Loucy (cell line): ENCODE data around the gene DNAH6.

Experiments used
- H2AFZ ChIP-seq: fragments of 200-600 bp; sonication (generic); 2 replicates; pipeline ENCODE4 v1.6.0; 2016; ENCODE audit warnings: antibody characterized with exemption, mild to moderate bottlenecking, low read length, moderate library complexity
- H3F3A ChIP-seq: fragments of 200-600 bp; 2 replicates; pipeline ENCODE4 v1.6.0; 2016; ENCODE audit warnings: antibody characterized with exemption, low read depth, mild to moderate bottlenecking
- H3K27me3 ChIP-seq: fragments of 200-600 bp; sonication (generic); 2 replicates; pipeline ENCODE4 v1.6.1; 2014; ENCODE audit warnings: low read length, mild to moderate bottlenecking; ENCODE audit not compliant: insufficient read depth, poor library complexity, severe bottlenecking
- H3K36me3 ChIP-seq: fragments of 200-600 bp; sonication (generic); 2 replicates; pipeline ENCODE4 v1.6.1; 2016; ENCODE audit warnings: low read length; ENCODE audit not compliant: insufficient read depth
- H3K4me1 ChIP-seq: fragments of 200-600 bp; sonication (generic); 2 replicates; pipeline ENCODE4 v1.5.1; 2014; ENCODE audit warnings: low read length, mild to moderate bottlenecking; ENCODE audit not compliant: insufficient read depth, poor library complexity, severe bottlenecking
- H3K4me2 ChIP-seq: fragments of 200-600 bp; sonication (generic); 2 replicates; pipeline ENCODE4 v1.6.0; 2014; ENCODE audit warnings: antibody characterized with exemption, low read length, low read depth, mild to moderate bottlenecking; ENCODE audit not compliant: poor library complexity, severe bottlenecking
- H3K4me3 ChIP-seq: fragments of 200-600 bp; sonication (generic); 2 replicates; pipeline ENCODE4 v1.5.1; 2014; ENCODE audit warnings: low read length, mild to moderate bottlenecking, mixed read lengths; ENCODE audit not compliant: poor library complexity, severe bottlenecking
- H3K79me2 ChIP-seq: fragments of 200-600 bp; sonication (generic); 2 replicates; pipeline ENCODE4 v1.6.1; 2014; ENCODE audit warnings: low read length; ENCODE audit not compliant: insufficient read depth
- H3K9ac ChIP-seq: fragments of 200-600 bp; sonication (generic); 2 replicates; pipeline ENCODE4 v1.6.0; 2014; ENCODE audit warnings: mild to moderate bottlenecking, low read depth, low read length, moderate library complexity; ENCODE audit not compliant: poor library complexity, severe bottlenecking
- H3K9me2 ChIP-seq: fragments of 200-600 bp; sonication (generic); replicated peaks from 2 replicates; pipeline ENCODE4 v1.6.1; 2016; ENCODE audit warnings: low read depth, low read length, mixed read lengths
- H3K9me3 ChIP-seq: fragments of 200-600 bp; sonication (generic); 2 replicates; pipeline ENCODE4 v1.6.1; 2014; ENCODE audit warnings: mild to moderate bottlenecking, antibody characterized with exemption, low read length, low read depth; ENCODE audit not compliant: insufficient read depth
- H4K20me1 ChIP-seq: fragments of 200-600 bp; sonication (generic); 2 replicates; pipeline ENCODE4 v1.6.0; 2014; ENCODE audit warnings: antibody characterized with exemption, low read length, mild to moderate bottlenecking; ENCODE audit not compliant: insufficient read depth, poor library complexity, severe bottlenecking
- CTCF ChIP-seq: fragments of 200-600 bp; sonication (generic); conservative IDR thresholded peaks from 2 replicates; pipeline ENCODE4 v1.5.1; 2014; ENCODE audit warnings: mild to moderate bottlenecking, antibody characterized with exemption, low read length
- EZH2phosphoT487 ChIP-seq: fragments of 200-600 bp; IDR thresholded peaks from 2 replicates; pipeline ENCODE4 v1.6.1; 2018; ENCODE audit warnings: antibody characterized with exemption, mild to moderate bottlenecking, moderate library complexity, borderline replicate concordance

DNAH6 gene

DNA sequence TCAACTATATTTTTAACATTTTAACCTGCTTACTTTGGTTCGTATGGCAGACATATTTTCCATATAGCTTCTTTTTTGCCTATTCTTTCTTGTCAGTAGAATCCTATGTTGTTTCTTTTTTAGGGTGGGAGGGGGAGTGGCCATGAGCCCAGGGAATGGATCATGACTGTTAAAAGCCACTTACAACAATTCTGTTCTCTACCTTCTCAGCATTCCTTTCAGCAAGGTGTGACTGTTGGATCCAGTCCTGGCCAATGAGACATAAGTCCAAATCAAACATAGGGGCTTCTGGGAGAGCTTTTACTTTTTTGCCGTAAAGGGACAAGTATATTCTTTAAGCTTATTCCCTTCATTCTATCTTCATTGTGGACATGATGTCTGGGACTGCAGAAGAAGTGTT, 25.0 kb upstream of the DNAH6 start:
- TF ChIP-seq CTCF (no peak), EZH2phosphoT487 (no peak)
- H3K9me2 ChIP-seq: no peaks in the 10 kb centered on the region
- H2AFZ ChIP-seq: no peak overlapping the region
- H3K27me3 ChIP-seq: no peaks in the 10 kb centered on the region
- no peak overlapping the region for H3K4me3 ChIP-seq
- no peaks in the 10 kb centered on the region for H3K9me3 ChIP-seq
- no peaks in the 10 kb centered on the region for H3K4me1 ChIP-seq
- no peak overlapping the region for H3K9ac ChIP-seq
- H3K4me2 ChIP-seq: no peak overlapping the region
- H3K36me3 ChIP-seq: no peaks in the 10 kb centered on the region
- H4K20me1 ChIP-seq: no peaks in the 10 kb centered on the region
- H3K79me2 ChIP-seq: no peaks in the 10 kb centered on the region
- H3F3A ChIP-seq: no peaks in the 10 kb centered on the region

DNA sequence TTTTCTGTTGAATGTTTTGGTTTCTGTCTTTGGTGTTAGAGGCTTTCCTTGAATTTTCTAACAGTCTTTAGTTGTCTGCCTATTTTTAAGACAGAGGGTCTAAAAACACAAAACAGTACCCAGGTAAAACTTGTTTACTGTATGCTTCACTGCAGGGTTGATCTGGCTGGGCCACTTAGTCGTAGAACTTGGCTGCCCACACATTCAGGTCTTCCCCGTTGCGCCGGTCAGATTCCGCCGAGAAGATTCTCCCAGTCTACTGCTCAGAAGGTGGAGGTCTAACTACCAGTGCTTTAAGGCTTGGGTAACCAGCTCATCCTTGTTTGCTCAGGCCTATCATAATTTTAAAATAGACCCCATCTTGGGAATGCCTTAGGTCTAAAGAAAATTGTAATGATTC, 24.6 kb upstream of the DNAH6 start:
- no peaks in the 10 kb centered on the region for H3F3A ChIP-seq
- H2AFZ ChIP-seq: no peak overlapping the region
- H3K4me2 ChIP-seq: no peak overlapping the region

DNA sequence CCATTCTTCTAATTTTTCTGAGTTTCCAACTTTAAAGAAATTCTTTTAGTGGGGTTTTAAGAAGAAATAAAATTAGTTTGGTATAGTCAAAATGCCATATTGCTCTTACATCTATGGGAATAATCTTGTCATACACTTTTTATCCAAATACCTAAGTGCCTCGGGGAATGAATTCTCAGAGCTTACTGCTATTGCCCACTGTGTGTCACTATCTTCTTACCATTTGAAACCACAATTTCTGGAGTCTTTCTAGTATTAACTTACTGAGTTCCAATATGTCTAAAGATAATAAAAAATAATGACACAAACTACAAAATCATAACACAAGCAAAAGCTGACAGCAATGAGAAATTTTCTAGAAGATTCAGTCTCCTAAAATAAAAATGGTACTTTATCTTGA, 23.7 kb upstream of the DNAH6 start:
- Histone ChIP-seq H3K9me3 (no peaks in the 10 kb centered on the region), H2AFZ (no peak overlapping the region), H3K4me1 (no peaks in the 10 kb centered on the region), H3F3A (no peaks in the 10 kb centered on the region), H3K36me3 (no peaks in the 10 kb centered on the region), H3K79me2 (no peaks in the 10 kb centered on the region), H3K9me2 (no peaks in the 10 kb centered on the region), H3K4me2 (no peak overlapping the region), H3K27me3 (no peaks in the 10 kb centered on the region), H3K9ac (no peak overlapping the region), H3K4me3 (no peak overlapping the region), H4K20me1 (no peaks in the 10 kb centered on the region)
- TF ChIP-seq EZH2phosphoT487 (no peak), CTCF (peak; percentile 44)

More for the DNA sequence above, 24.6 kb upstream of the DNAH6 start:
- no peaks in the 10 kb centered on the region for H4K20me1 ChIP-seq
- H3K9ac ChIP-seq: no peak overlapping the region
- no peaks in the 10 kb centered on the region for H3K9me2 ChIP-seq
- no peaks in the 10 kb centered on the region for H3K27me3 ChIP-seq
- TF ChIP-seq CTCF: no peak
- TF ChIP-seq EZH2phosphoT487: no peak
- no peak overlapping the region for H3K4me3 ChIP-seq
- no peaks in the 10 kb centered on the region for H3K79me2 ChIP-seq
- no peaks in the 10 kb centered on the region for H3K36me3 ChIP-seq
- H3K9me3 ChIP-seq: no peaks in the 10 kb centered on the region
- H3K4me1 ChIP-seq: no peaks in the 10 kb centered on the region
